HCT116 (cell line): ENCODE results near the gene OLA1.

Source experiments
- CBX3 ChIP-seq: IDR thresholded peaks from 2 replicates; pipeline ENCODE4 v1.6.1; 2012; ENCODE audit warnings: low read depth
- CEBPB ChIP-seq: IDR thresholded peaks from 2 replicates; pipeline ENCODE4 v1.6.1; 2012; ENCODE audit warnings: low read depth
- CTCF ChIP-seq, 3 experiments: fragments of 200-600 bp in 1 of 3; sonication (generic) in 1 of 3; IDR thresholded peaks in 2 of 3; conservative IDR thresholded peaks in 1 of 3; 2 replicates each; pipeline ENCODE4 v1.5.1; 2012 to 2017; ENCODE audit warnings: low read depth in 2 of 3, low read length in 2 of 3, antibody characterized with exemption in 1 of 3, borderline replicate concordance in 1 of 3, control low read depth in 1 of 3, mild to moderate bottlenecking in 1 of 3, mixed read lengths in 1 of 3, mixed run types in 1 of 3, moderate library complexity in 1 of 3; ENCODE audit not compliant: insufficient read depth in 1 of 3
- EZH2 ChIP-seq: fragments of 200-600 bp; sonication (generic); IDR thresholded peaks from 2 replicates; pipeline ENCODE4 v1.6.1; 2017; ENCODE audit warnings: antibody characterized with exemption, mixed run types
- FOSL1 ChIP-seq: IDR thresholded peaks from 2 replicates; pipeline ENCODE4 v1.6.1; 2012; ENCODE audit warnings: low read depth
- POLR2A ChIP-seq: IDR thresholded peaks from 2 replicates; pipeline ENCODE4 v1.7.0; 2011; ENCODE audit warnings: borderline replicate concordance; ENCODE audit not compliant: insufficient read depth, insufficient read length; ENCODE audit errors: extremely low read depth
- POLR2AphosphoS5 ChIP-seq: IDR thresholded peaks from 2 replicates; pipeline ENCODE4 v1.6.1; 2011; ENCODE audit warnings: mild to moderate bottlenecking, low read depth, low read length, moderate library complexity
- RAD21 ChIP-seq: IDR thresholded peaks from 2 replicates; pipeline ENCODE4 v1.6.1; 2012; ENCODE audit warnings: low read depth, mild to moderate bottlenecking
- REST ChIP-seq: IDR thresholded peaks from 2 replicates; pipeline ENCODE4 v1.6.1; 2012; ENCODE audit warnings: low read depth
- SP1 ChIP-seq: IDR thresholded peaks from 2 replicates; pipeline ENCODE4 v1.6.1; 2012; ENCODE audit warnings: low read depth
- TCF7L2 ChIP-seq: IDR thresholded peaks from 2 replicates; pipeline ENCODE4 v1.7.0; 2011; ENCODE audit warnings: borderline replicate concordance, inconsistent platforms; ENCODE audit not compliant: insufficient read depth, insufficient read length; ENCODE audit errors: extremely low read depth
- TF ChIP-seq, protein P1 (sequence below): IDR thresholded peaks from 2 replicates; pipeline ENCODE4 v1.6.1; 2012

- TF ChIP-seq POLR2A (no peak), TCF7L2 (no peak), EZH2 (no peak), CTCF (IDR thresholded peaks at IDR 0.05 in 2 of 3, conservative IDR thresholded peaks at IDR 0.05 in 1 of 3; ENCODE audit: borderline replicate concordance in 1 of 3, insufficient read depth in 1 of 3, low read depth in 2 of 3, low read length in 2 of 3) (no peak), FOSL1 (no peak), CEBPB (no peak), RAD21 (no peak), REST (no peak), CBX3 (no peak), SP1 (no peak), POLR2AphosphoS5 (no peak)
- TF ChIP-seq, protein P1, sequence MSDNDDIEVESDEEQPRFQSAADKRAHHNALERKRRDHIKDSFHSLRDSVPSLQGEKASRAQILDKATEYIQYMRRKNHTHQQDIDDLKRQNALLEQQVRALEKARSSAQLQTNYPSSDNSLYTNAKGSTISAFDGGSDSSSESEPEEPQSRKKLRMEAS = no peak
Measured at GRCh38 chr2:174161490-174161889, 86.8 kb downstream of the OLA1 start.
